T-helper 1 cell (primary cell): Measurements from ENCODE around the gene IL2RG.

Experiments used
- DNase-seq, 5 donors: peaks; one replicate each; pipeline ENCODE4 v3.0.0-alpha.2; 2012 to 2020

The IL2RG gene

DNA sequence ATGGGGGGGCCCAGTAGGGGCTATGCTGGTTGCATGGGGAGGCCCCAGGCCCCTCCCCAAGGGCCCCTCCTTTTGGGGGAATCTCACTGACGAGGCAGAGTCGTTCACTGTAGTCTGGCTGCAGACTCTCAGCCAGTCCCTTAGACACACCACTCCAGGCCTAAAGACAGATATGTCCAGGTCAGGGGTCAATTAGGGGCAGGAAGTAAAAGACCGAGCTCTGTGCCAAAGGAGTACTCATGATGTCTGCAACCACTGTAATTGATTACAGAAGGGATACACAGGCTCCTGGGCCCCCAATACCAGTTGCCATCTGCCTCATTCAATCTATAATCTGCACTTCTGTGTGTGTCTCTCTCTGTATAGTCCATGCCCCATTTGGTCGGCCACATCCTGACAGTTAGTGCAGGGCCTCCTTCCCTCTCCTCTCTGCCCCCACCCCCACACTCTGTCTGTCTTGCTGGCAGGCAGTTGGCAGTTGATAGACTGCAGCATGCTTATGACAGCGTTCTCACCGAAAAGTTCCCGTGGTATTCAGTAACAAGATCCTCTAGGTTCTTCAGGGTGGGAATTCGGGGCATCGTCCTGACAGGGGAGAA is 3.5 kb downstream of the IL2RG start:
- peak in 1 of 5 donors; percentile 77 for DNase-seq

DNA sequence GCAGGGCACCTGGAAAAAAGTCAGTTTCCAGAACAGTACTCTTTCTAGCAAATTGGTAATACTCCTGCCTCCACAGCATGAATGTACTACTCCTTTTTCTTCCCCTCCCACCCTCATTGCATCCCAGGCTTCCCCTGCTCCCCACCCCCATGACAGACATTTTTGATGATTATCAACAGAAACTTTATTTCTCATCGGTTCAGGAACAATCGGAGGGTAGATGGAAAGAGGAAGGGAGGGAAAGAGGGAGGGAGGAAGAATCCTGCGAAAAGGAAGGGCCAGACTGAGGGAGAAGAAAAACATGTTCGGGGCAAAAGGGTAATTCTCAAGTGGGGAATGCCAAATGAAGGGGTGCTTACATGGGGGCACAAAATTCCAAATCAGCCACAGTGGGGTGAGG is 4.1 kb downstream of the IL2RG start:
- no peak for DNase-seq

DNA sequence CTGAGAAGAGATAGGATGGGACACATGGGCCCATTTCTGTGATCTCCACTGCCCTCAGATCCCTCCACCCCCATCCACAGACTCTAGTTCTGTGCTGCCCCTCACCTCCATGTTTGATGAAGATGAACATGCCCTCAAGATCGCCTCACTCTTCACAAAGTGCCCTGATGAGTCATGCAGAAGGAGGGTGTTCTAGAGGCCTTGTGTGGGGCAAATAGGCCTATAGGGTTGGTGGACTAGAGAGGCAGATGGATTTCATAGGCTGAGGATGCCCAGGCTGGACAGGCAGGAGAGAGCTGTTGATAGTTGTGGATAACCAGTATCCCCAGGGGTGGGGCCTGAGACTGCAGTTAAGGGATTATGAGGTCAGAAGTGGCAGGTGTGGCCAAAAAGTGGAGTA is 5.0 kb downstream of the IL2RG start, which contains the start of gene CXorf65:
CXorf65 (minus strand) TSS at position 314 of the 400 bp plus-strand sequence; CDS start at position 130, 184 bp downstream.
- peak in 1 of 5 donors; percentile 62 for DNase-seq

DNA sequence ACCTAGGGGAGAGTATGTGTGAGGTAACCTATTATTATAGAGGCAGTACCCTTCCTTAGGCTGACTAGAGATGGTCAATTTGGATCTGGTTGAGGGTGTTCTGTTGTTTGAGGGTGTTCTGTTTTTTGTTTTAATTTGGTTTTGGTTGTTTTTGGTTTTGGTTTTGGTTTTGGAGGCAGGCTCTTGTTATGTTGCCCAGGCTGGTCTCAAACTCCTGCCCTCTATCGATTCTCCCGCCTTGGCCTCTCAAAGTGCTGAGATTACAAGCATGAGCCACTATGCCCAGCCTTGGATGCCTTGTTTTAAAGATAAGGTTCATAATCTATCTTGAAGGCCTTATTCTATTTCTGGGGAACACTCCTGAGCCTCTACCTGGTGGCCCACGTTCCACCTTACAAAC is 5.7 kb downstream of the IL2RG start:
- peak in 1 of 5 donors; percentile 32 for DNase-seq

DNA sequence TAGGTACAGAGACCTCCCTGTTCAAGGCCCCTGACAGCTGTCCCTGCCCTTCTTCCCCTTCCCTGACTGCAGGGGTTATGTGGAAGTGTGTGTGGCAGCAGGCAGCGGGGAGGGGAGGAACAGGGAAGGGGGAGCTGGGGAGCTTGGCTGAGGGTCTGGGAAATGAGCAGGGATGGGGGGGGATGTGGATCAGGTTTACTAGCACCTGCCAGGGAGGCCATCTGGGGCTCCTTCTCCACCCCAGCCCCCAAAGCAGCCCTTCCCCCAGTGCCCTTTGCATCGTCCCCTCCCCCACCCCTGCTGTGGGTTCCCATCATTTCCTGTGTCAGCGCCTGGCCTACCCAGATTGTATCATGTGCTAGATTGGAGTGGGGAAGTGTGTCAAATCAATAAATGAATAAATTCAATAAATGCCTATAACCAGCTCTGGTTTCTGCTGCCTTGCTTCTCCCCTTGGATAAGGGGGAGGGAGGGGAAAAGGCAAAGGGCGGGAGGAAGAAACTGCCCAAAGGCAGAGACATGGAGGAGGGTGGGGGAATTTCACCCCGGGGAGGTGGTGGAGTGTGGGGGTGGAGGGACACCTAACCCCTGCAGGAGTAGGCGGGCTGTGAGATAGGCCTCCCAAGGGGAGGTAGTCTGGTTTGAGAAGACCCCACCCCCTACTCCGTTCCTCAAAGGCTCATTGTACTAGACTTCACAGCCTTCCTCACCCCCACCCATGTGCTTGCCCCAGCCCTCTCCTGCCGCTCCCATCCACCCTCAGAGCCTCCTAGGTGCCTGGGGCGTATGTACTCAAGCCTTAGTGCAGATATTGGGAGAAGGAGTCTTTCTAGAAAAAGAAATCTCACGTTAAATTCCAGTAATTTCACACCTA is 8.0 kb downstream of the IL2RG start:
- peak in 4 of 5 donors; percentile 30 to 60 (median 44) for DNase-seq

DNA sequence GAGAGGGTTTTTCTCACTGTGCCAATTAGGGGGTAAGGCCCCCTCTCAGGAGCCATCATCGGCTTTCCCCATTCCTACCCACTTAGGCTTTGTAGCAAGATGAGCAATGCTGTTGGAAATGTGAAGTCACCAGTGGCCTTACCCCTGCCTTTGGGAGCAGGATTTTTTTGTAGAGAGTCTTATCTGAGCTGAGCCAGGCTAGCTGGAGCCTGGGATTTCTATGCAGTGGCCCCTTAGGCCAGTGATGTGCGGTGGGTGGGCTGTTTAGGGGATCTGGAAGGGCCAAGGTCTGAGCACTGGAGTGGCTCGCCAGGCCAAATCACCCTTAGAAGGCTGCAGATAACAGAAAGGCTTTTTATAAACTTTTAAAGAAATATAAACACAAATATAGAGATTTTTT is 9.1 kb downstream of the IL2RG start:
- no peak for DNase-seq

DNA sequence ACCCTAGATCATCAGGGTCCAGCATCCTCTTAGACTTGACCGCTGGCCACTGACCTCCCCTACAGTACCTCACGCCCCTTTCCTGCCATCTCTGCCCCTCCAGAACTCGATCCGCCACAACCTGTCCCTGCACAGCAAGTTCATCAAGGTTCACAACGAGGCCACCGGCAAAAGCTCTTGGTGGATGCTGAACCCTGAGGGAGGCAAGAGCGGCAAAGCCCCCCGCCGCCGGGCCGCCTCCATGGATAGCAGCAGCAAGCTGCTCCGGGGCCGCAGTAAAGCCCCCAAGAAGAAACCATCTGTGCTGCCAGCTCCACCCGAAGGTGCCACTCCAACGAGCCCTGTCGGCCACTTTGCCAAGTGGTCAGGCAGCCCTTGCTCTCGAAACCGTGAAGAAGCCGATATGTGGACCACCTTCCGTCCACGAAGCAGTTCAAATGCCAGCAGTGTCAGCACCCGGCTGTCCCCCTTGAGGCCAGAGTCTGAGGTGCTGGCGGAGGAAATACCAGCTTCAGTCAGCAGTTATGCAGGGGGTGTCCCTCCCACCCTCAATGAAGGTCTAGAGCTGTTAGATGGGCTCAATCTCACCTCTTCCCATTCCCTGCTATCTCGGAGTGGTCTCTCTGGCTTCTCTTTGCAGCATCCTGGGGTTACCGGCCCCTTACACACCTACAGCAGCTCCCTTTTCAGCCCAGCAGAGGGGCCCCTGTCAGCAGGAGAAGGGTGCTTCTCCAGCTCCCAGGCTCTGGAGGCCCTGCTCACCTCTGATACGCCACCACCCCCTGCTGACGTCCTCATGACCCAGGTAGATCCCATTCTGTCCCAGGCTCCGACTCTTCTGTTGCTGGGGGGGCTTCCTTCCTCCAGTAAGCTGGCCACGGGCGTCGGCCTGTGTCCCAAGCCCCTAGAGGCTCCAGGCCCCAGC is 10.5 kb downstream of the IL2RG start:
- no peak for DNase-seq

DNA sequence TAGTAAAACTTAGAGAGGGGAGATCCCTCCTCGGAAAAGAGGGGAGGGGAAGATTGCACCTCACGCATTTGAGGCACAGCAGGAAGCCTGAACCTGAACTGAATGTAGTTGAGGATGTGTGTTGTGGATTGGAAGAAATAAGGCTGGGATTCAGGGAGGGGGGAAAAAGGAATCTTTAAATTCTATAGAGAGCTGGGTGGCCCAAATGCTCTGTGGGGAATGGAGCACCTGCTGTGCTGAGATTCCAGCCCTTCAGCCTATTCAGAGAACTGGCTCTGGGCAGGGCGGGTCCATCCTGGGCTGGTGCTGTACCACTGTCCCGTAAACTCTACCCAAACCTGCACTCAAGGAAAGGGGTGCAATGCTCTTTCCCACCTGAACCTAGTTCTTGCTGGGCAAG is 11.6 kb downstream of the IL2RG start:
- no peak for DNase-seq

DNA sequence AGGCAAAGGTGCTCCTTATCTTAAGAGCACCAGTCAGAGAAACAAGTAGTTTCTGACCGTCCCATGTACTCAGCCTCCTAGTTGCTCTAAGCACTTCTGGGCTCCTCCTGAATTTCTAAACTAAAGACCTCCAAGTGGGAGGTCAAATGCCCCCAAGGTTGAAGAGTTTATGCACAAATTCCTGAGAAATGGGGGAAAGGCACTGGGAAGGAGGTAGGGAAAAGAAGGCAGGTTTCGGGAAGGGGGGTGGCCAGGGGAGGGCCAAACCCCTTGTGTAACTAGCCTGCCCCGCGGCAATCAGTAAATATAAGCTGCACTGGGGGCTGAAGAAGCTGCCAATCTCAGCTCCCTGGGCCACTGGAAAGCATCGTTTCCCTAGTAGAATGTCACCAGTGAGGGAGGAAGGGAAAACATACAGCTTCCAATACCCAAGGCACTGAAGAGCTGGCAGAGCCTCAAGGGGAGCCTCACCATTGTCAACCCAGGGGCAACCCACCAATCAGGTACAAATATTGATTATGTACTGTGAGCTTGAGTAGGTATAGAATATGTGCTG is 12.3 kb downstream of the IL2RG start:
- no peak for DNase-seq

DNA sequence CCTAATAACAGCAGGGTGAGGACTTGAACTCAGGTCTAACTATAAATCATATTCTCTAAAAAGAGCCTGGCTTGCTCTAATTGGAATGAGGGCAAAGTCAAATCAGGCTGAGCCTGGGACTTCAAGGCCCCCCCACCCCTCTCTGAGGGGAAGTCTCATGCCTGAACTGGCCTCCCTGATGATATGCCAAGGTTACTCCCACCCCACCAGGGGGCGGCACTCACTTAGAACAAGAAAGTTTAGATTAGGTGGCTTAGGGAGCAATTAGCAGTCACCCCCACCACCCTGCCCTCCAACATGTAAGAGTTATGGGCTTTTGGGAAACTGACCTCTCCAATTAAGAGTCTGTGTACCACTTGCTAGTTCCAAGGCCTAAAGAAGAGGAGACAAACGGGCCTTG is 13.1 kb downstream of the IL2RG start:
- DNase-seq: peak; percentile 56 to 76 (median 71)

DNA sequence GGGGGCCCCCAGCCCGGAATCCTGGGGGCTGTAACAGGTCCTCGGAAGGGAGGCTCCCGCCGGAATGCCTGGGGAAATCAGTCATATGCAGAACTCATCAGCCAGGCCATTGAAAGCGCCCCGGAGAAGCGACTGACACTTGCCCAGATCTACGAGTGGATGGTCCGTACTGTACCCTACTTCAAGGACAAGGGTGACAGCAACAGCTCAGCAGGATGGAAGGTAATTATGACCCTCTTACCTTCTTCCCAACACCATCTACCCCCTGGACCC is 14.7 kb downstream of the IL2RG start:
- no peak for DNase-seq

DNA sequence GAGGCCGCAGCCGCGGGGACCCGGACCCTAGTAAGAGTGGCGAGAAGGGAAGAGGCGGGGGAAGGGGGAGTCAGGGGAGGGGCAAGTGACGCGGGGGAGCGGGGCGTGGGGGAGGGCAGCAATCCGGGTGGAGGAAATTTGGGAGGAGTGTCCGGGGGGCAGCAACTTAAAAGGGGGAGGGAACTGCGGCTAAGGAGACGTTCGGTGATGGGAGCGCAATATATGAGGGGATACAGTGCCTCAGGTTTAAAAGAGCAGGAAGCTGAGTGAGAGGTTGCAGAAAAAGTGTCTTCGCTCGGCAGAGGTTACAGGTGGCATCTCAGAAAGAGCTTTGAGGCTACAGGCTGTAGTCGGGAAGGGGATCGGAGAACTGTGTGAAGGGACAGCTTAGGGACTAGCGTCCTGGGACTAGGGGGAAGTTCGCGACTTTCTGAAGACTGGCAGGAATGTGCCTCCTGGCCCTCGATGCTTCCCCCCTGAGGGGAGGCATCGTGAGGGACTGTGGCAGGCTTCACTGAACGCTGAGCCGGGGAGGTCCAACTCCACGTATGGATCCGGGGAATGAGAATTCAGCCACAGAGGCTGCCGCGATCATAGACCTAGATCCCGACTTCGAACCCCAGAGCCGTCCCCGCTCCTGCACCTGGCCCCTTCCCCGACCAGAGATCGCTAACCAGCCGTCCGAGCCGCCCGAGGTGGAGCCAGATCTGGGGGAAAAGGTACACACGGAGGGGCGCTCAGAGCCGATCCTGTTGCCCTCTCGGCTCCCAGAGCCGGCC is 15.2 kb downstream of the IL2RG start:
- peak in 1 of 5 donors; percentile 57 for DNase-seq

DNA sequence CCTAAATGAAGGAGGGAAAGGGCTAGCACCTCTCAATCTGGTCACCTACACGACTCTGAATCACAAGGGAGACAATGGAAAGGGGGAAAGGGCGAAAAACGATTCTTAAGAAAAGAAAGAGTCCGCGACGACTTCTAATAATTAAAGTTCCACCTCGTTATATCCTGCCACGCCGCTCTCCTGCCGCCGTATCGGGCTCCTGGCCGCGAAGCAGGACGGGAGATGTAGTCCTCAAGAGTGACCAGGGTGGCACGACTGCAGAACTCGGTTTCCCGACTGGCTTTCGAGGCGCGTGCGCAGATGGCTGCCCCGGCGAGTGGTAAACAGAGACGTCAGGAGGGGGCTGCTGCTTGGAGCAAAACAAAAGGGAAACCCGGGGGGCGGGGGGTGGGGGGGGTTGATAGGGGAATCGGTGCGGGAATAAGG is 15.8 kb downstream of the IL2RG start, which contains the start of gene FOXO4:
FOXO4 (plus strand) TSS at position 297 of the 426 bp plus-strand sequence. CDS start 678 bp downstream, outside the sequence.
- peak; percentile 75 to 87 (median 83) for DNase-seq

DNA sequence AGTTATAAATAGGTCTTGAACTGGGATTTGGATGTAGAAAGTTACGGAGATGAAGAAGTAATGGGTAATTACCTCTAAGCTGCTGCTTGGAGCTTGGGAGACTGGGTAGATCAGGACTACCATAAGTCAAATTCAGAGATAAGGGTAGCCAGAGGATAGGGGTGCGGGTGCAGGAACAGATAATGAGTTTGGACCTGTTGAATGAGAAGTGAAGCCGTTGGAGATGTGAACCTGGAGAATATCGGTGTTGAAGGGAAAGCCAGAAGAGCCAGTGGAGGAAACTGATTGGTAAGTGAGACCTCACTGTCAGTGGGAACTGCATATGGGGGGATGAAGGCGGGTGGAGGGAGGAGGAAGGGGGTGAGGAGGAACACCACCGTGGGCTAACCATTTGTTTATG is 16.3 kb downstream of the IL2RG start:
- DNase-seq: no peak

DNA sequence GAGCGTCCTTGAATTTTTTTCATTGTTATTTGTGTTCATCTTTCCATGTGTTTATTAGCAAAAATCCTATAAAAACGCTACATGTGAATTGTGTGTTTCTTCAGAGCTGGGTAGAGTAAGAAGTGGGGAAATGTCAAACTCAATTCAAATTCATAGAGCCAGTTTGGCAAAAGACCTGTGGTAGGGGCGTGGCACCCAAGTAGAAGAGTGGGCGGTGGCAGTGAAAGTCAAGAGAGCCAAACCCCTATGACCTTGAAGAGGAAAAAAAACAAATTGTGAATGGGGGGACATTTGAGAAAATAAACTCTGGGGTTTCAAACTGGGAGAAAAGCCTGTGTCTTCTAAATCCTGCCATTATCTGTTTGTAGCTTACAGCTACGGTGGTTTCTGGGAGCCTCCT is 20.1 kb downstream of the IL2RG start:
- no peak for DNase-seq

DNA sequence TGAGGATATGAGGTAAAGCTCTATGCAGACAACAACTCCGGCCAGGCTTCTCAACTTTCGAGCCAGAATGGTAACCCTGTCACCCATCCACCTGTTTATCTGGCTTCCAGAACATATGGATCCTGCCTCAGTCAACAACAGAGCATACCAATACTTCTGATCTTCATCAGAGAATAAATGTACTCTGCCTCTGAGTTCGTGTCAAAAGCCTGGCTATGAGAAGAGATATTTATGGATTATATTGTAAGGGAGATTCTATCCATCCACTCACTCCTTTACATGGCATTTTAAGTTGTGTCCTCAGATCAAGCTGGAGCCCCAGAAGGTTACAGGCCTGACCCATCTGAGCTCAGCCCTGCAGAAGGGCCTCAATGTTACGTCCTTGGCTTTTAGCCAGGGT is 25.5 kb downstream of the IL2RG start:
- no peak for DNase-seq

DNA sequence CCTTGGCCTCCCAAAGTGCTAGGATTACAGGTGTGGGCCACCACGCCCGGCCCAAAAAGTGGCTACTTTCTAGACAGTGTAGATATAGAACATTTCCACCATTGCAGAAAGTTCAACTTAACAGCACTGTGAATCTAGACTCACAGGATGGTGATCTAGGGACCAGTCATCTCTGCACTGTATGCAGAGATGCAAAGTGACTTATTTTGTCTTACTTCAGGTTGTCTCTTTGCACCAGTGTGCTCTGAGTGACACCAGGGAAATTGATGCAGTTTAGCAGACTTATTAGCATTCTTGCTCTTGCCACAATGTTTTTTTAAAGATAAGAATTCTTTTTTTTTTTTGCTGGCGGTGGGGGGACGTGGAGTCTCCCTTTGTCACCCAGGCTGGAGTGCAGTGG is 28.6 kb downstream of the IL2RG start:
- DNase-seq: no peak

DNA sequence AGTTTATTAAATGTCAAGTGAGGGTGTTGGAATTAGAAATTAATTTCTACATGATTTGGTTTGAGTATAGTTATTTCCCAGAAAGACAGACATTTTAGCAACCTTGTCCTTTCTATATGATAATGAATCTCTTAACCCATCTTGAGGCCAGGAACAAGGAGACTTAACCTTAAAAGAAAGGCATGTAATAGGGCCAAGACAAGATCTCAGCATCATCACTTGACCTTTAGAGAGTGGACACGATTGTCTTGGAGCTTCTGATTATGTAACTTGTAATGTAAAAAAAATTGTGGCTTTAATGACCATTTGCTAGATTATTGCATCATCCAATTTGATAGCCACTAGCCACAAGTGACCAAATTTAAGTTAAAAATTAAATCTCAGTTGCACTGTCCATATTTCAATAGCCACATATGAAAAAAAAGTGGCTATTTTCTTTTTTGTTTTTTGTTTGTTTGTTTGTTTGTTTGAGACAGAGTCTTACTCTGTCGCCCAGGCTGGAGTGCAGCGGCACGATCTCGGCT is 29.2 kb downstream of the IL2RG start:
- DNase-seq: no peak

DNA sequence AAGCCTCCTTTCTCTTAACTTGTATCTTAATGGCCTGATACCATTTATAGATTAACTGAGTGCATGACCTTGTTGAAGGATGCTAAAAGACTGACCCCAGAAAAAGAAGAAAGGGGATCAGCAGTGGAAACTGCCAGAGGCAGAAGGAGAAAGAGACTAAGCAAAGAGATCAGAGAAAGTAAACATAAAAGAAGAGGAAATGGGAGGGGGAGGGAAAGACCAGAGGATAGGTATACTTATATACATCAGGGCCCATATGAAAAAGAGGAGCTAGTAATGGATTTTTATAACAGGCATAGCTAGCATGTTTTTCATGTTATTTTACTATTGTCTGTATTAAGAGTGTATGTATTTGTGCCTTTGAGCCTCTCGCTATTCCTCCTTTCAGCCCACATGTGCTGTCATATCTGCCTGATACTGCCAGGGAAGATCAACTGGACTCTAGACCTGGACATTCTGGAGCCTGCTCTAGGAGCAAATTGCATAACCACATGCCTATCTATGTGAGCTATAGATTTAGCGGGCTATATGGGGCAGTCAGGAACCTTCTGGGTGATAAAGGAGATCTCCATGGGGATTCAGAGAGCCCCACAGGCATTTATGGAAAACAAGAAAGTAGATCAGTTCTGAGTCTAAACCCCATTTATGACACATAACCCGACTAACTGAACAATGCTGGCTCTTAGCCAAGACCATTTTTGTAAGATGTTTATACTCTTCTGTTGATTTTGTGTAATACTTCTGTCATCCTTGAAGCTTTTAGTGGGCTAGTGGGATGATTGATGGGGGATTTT is 29.9 kb downstream of the IL2RG start:
- no peak for DNase-seq

DNA sequence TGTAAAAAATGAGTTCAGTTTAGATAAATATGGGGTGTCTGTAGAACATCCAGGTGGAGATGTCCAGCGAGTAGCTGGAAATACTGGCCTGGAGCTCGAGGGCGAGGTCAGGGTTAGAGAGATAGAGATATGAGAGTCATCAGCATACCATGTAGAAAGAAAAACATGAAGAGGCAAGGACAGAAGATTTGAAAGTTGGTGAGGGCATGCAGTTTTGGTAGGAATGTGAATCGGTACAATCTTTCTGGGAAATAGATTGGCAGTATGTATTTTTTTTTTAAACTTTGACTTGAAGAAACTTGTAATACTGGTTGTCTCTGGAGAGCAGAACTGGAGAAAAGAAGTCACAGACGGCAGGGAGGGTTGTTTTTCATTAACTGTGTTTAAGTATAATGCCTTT is 40.8 kb downstream of the IL2RG start:
- DNase-seq: no peak
